ENCODE results near the gene ARRB2. TPM values are rescaled to one million over a fixed set of nuclear protein-coding genes. Genes with fewer than 3 reads are reported as not detected.

ARRB2 gene
- total and polyA plus RNA-seq, 2 experiments from 2014 or later, result 17.3 to 23.3 TPM

DNA sequence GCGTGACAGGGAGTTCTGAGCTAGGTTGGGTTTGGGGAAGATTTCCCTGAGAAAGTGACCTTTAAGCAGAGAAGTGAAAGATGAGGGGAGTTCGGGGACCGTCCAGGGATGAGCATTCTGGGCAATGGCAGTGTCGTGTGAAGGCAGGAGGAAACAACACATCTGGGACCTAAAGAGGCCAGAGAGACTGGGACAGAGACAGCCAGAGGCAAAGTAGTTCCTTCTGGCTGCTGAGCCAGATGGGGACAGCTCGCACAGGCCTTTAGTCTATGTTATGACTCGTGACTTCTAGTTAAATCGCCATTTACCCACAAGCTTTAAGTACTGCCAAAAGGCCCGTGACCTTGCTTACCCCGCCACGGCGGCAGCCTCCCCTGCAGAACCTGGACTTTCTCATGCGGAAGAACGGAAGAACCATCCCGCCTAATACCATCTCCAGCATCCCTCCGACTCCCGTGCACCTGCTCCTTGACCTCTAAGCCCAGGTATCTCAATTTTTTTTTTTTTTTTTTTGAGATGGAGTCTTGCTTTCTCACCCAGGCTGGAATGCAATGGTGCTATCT lies 12.3 kb downstream of the ARRB2 start:
- H3K9me3 ChIP-seq (ENCODE audit: low read depth), result no peaks in the 10 kb centered on the region
- H3K36me3 ChIP-seq, result no peaks in the 10 kb centered on the region
- H3K27ac ChIP-seq, result no peak overlapping the region
- H3K4me1 ChIP-seq (ENCODE audit: low read depth), result no peaks in the 10 kb centered on the region
- no peaks in the 10 kb centered on the region for H3K27me3 ChIP-seq
- no peak for DNase-seq (ENCODE audit: low read depth in 1 of 2, low spot score in 1 of 2)
- H3K4me3 ChIP-seq, result no peak overlapping the region
- TF ChIP-seq, protein P1, sequence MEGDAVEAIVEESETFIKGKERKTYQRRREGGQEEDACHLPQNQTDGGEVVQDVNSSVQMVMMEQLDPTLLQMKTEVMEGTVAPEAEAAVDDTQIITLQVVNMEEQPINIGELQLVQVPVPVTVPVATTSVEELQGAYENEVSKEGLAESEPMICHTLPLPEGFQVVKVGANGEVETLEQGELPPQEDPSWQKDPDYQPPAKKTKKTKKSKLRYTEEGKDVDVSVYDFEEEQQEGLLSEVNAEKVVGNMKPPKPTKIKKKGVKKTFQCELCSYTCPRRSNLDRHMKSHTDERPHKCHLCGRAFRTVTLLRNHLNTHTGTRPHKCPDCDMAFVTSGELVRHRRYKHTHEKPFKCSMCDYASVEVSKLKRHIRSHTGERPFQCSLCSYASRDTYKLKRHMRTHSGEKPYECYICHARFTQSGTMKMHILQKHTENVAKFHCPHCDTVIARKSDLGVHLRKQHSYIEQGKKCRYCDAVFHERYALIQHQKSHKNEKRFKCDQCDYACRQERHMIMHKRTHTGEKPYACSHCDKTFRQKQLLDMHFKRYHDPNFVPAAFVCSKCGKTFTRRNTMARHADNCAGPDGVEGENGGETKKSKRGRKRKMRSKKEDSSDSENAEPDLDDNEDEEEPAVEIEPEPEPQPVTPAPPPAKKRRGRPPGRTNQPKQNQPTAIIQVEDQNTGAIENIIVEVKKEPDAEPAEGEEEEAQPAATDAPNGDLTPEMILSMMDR (IDR thresholded peaks at IDR 0.05; ENCODE audit: low read depth, low read length), result no peak

DNA sequence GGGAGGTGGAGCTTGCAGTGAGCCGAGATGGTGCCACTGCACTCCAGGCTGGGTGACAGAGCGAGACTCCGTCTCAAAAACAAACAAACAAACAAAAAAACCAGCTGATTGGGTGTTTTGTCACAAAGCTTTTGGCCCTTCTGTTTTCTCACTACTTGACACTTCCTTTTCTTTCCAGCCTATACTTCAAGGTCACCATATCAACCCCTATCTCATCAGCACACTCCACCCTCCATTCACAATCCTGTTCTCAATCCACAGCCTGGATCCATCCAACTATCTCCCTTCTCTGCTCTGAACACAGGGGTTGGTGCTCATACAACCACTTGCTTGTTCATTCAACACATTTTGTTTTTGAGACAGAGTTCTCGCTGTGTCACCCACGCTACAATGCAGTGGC lies 14.2 kb downstream of the ARRB2 start:
- Histone ChIP-seq H3K36me3 (no peaks in the 10 kb centered on the region), H3K27me3 (no peaks in the 10 kb centered on the region), H3K4me1 (ENCODE audit: low read depth) (no peaks in the 10 kb centered on the region), H3K27ac (no peak overlapping the region), H3K9me3 (ENCODE audit: low read depth) (no peaks in the 10 kb centered on the region), H3K4me3 (no peak overlapping the region)
- TF ChIP-seq, protein P1 (IDR thresholded peaks at IDR 0.05; ENCODE audit: low read depth, low read length), result no peak
- DNase-seq (ENCODE audit: low read depth in 1 of 2, low spot score in 1 of 2), result no peak

DNA sequence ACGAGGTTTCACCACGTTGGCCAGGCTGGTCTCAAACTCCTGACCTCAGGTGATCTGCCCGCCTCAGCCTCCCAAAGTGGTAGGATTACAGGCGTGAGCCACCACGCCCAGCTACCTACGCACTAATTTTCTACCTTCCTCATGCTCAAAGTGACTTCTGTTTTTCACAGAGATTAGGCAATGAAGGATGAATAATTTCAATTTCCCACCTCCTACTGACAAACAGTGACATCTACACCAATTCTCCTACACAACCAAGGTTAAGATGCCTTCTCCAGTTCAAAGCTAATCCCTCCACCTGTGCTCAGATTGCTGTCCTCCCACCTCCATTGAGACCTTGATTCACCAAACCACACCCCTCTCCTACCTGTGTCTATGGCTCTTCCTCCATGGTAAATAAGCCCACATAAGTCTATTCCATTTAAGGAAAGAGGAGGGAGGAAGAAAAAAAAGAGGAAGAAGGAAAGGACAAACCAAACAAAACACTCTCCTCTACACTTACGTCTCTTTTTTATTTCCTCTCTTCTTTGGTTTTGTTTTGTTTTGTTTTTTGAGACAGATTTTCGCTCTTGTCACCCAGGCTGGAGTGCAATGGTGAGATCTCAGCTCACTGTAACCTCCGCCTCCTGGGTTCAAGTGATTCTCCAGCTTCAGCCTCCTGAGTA lies 15.3 kb downstream of the ARRB2 start:
- Histone ChIP-seq H3K27ac (no peak overlapping the region), H3K36me3 (no peaks in the 10 kb centered on the region), H3K4me1 (ENCODE audit: low read depth) (no peaks in the 10 kb centered on the region), H3K27me3 (no peaks in the 10 kb centered on the region), H3K4me3 (no peak overlapping the region), H3K9me3 (ENCODE audit: low read depth) (no peaks in the 10 kb centered on the region)
- TF ChIP-seq, protein P1 (IDR thresholded peaks at IDR 0.05; ENCODE audit: low read depth, low read length), result no peak
- DNase-seq (ENCODE audit: low read depth in 1 of 2, low spot score in 1 of 2), result no peak

DNA sequence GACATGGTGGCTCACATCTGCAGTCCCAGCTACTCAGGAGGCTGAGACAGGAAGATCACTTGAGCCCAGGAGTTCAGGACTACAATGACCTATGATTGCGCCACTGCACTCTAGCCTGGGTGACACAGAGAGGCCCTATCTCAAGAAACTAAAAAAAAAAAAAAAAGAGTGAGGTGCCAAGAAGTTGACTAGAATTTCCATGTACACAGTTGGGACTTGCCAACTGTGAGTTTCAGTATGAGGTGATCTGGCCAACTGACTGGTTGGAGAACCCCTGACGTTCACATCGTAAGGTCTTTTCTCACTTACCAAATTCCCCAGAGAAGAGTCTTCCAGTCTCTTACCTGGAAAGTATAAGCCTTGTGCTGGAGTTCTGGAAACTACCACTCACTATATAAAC lies 17.7 kb downstream of the ARRB2 start:
- Histone ChIP-seq H3K36me3 (no peaks in the 10 kb centered on the region), H3K27me3 (no peaks in the 10 kb centered on the region), H3K27ac (no peak overlapping the region), H3K4me3 (no peak overlapping the region), H3K9me3 (ENCODE audit: low read depth) (no peaks in the 10 kb centered on the region), H3K4me1 (ENCODE audit: low read depth) (no peaks in the 10 kb centered on the region)
- DNase-seq (ENCODE audit: low read depth in 1 of 2, low spot score in 1 of 2), result peak in 1 of 2 donors; percentile 30
- TF ChIP-seq, protein P1 (IDR thresholded peaks at IDR 0.05; ENCODE audit: low read depth, low read length), result no peak

DNA sequence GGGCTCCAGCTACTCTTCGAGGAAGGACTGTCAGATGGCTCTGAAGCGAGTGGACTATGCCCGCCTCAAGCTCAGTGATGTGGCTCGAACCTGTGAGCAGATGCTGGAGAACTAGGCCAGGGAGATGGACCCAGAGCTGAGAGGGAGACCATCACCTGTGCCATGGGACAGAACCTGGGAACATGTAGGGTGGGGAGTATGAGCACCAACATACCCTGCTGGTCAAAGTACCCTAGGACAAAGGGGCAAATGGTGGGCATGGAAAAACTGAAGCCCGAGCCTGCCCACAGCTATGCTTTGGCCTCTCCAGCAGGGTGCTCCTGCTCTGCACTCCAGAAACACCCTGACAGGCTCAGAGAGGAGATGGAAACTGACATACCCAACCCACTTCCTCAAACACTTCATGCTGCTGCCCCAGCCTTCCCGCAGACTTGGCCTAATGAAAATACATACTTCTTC lies 22.7 kb downstream of the ARRB2 start:
- DNase-seq (ENCODE audit: low read depth in 1 of 2, low spot score in 1 of 2), result no peak

More for the DNA sequence above, 22.7 kb downstream of the ARRB2 start:
- Histone ChIP-seq H3K4me3 (no peak overlapping the region), H3K36me3 (no peaks in the 10 kb centered on the region), H3K27ac (no peak overlapping the region), H3K27me3 (peaks cover 29% of the 10 kb centered on the region), H3K9me3 (ENCODE audit: low read depth) (no peaks in the 10 kb centered on the region), H3K4me1 (ENCODE audit: low read depth) (no peaks in the 10 kb centered on the region)
- TF ChIP-seq, protein P1 (IDR thresholded peaks at IDR 0.05; ENCODE audit: low read depth, low read length), result no peak
